Measurements from ENCODE around the gene MAP3K1. TPM values are rescaled to one million over a fixed set of nuclear protein-coding genes. Genes with fewer than 3 reads are reported as not detected.

MAP3K1 gene
- total and polyA plus RNA-seq, 2 experiments from 2014 or later: 12.0 to 38.2 TPM

GRCh38 chr5:56829137-56829908 lies 14.0 kb downstream of the MAP3K1 start:
- Histone ChIP-seq H3K79me2 (peaks cover 100% of the 10 kb centered on the region), H3K27me3 (no peaks in the 10 kb centered on the region), H2AFZ (no peak overlapping the region), H3K4me3 (no peak overlapping the region), H3K36me3 (replicated peaks; ENCODE audit: insufficient read depth, low read depth) (no peaks in the 10 kb centered on the region), H4K20me1 (ENCODE audit: insufficient read depth, poor library complexity, severe bottlenecking) (peaks cover 61% of the 10 kb centered on the region), H3K9me3 (ENCODE audit: low read depth) (no peaks in the 10 kb centered on the region), H3K4me1 (ENCODE audit: insufficient read depth) (peaks cover 32% of the 10 kb centered on the region), H3K9me2 (replicated peaks; ENCODE audit: insufficient read depth) (no peaks in the 10 kb centered on the region), H3K4me2 (peak overlapping the region; percentile 52), H3K27ac (peak overlapping the region; percentile 11)
- TF ChIP-seq, protein P1, sequence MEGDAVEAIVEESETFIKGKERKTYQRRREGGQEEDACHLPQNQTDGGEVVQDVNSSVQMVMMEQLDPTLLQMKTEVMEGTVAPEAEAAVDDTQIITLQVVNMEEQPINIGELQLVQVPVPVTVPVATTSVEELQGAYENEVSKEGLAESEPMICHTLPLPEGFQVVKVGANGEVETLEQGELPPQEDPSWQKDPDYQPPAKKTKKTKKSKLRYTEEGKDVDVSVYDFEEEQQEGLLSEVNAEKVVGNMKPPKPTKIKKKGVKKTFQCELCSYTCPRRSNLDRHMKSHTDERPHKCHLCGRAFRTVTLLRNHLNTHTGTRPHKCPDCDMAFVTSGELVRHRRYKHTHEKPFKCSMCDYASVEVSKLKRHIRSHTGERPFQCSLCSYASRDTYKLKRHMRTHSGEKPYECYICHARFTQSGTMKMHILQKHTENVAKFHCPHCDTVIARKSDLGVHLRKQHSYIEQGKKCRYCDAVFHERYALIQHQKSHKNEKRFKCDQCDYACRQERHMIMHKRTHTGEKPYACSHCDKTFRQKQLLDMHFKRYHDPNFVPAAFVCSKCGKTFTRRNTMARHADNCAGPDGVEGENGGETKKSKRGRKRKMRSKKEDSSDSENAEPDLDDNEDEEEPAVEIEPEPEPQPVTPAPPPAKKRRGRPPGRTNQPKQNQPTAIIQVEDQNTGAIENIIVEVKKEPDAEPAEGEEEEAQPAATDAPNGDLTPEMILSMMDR (IDR thresholded peaks at IDR 0.05; ENCODE audit: poor library complexity): no peak
- no peak for TF ChIP-seq EZH2phosphoT487 (IDR thresholded peaks at IDR 0.05; ENCODE audit: low read depth, severe bottlenecking, unreplicated experiment)
- no peak for TF ChIP-seq EZH2 (IDR thresholded peaks at IDR 0.05; ENCODE audit: borderline replicate concordance)
- no peak for DNase-seq (ENCODE audit: low spot score)
- WGBS (ENCODE audit: low lambda C conversion rate, missing lambda C conversion rate): 84% methylated on average over 11 of the region's 11 CpGs

- no peaks in the 10 kb centered on the region for H3K27me3 ChIP-seq
- no peaks in the 10 kb centered on the region for H3K9me2 ChIP-seq (replicated peaks; ENCODE audit: insufficient read depth)
- TF ChIP-seq, protein P1 (IDR thresholded peaks at IDR 0.05; ENCODE audit: poor library complexity): no peak
- TF ChIP-seq EZH2 (IDR thresholded peaks at IDR 0.05; ENCODE audit: borderline replicate concordance): no peak
- TF ChIP-seq EZH2phosphoT487 (IDR thresholded peaks at IDR 0.05; ENCODE audit: low read depth, severe bottlenecking, unreplicated experiment): no peak
- H3K27ac ChIP-seq: no peak overlapping the region
- H4K20me1 ChIP-seq (ENCODE audit: insufficient read depth, poor library complexity, severe bottlenecking): peaks cover 60% of the 10 kb centered on the region
- no peaks in the 10 kb centered on the region for H3K36me3 ChIP-seq (replicated peaks; ENCODE audit: insufficient read depth, low read depth)
- no peak for DNase-seq (ENCODE audit: low spot score)
- 71% methylated on average over 1 of the region's 1 CpG for WGBS (ENCODE audit: low lambda C conversion rate, missing lambda C conversion rate)
- no peaks in the 10 kb centered on the region for H3K9me3 ChIP-seq (ENCODE audit: low read depth)
- peaks cover 18% of the 10 kb centered on the region for H3K4me1 ChIP-seq (ENCODE audit: insufficient read depth)
- no peak overlapping the region for H3K4me3 ChIP-seq
- H2AFZ ChIP-seq: no peak overlapping the region
- peaks cover 100% of the 10 kb centered on the region for H3K79me2 ChIP-seq
- H3K4me2 ChIP-seq: no peak overlapping the region
These were observed 16.4 kb downstream of the MAP3K1 start for GRCh38 chr5:56831773-56832172.

GRCh38 chr5:56833325-56833724 lies 18.0 kb downstream of the MAP3K1 start:
- Histone ChIP-seq H3K4me1 (ENCODE audit: insufficient read depth) (peaks cover 31% of the 10 kb centered on the region), H4K20me1 (ENCODE audit: insufficient read depth, poor library complexity, severe bottlenecking) (peaks cover 54% of the 10 kb centered on the region)
- WGBS (ENCODE audit: low lambda C conversion rate, missing lambda C conversion rate): 63% methylated on average over 4 of the region's 4 CpGs

More at GRCh38 chr5:56833325-56833724, 18.0 kb downstream of the MAP3K1 start:
- H3K9me2 ChIP-seq (replicated peaks; ENCODE audit: insufficient read depth): no peaks in the 10 kb centered on the region
- H3K27me3 ChIP-seq: no peaks in the 10 kb centered on the region
- H3K9me3 ChIP-seq (ENCODE audit: low read depth): no peaks in the 10 kb centered on the region
- no peak for TF ChIP-seq EZH2 (IDR thresholded peaks at IDR 0.05; ENCODE audit: borderline replicate concordance)
- TF ChIP-seq EZH2phosphoT487 (IDR thresholded peaks at IDR 0.05; ENCODE audit: low read depth, severe bottlenecking, unreplicated experiment): no peak
- TF ChIP-seq, protein P1 (IDR thresholded peaks at IDR 0.05; ENCODE audit: poor library complexity): no peak
- no peak overlapping the region for H3K4me2 ChIP-seq
- H3K36me3 ChIP-seq (replicated peaks; ENCODE audit: insufficient read depth, low read depth): no peaks in the 10 kb centered on the region
- DNase-seq (ENCODE audit: low spot score): no peak
- H2AFZ ChIP-seq: no peak overlapping the region
- peaks cover 100% of the 10 kb centered on the region for H3K79me2 ChIP-seq
- H3K27ac ChIP-seq: no peak overlapping the region
- no peak overlapping the region for H3K4me3 ChIP-seq
